ENCODE data around the gene TMEM269. TPM values are rescaled to one million over a fixed set of nuclear protein-coding genes. Genes with fewer than 3 reads are reported as not detected.
"Not testable (repeated sequence)": the region's sequence is repeated elsewhere in the genome, so short reads cannot be mapped to it uniquely, and the experiment has no call there.

The TMEM269 gene
- total RNA-seq, 1 experiment from 2014 or later = not detected

DNA sequence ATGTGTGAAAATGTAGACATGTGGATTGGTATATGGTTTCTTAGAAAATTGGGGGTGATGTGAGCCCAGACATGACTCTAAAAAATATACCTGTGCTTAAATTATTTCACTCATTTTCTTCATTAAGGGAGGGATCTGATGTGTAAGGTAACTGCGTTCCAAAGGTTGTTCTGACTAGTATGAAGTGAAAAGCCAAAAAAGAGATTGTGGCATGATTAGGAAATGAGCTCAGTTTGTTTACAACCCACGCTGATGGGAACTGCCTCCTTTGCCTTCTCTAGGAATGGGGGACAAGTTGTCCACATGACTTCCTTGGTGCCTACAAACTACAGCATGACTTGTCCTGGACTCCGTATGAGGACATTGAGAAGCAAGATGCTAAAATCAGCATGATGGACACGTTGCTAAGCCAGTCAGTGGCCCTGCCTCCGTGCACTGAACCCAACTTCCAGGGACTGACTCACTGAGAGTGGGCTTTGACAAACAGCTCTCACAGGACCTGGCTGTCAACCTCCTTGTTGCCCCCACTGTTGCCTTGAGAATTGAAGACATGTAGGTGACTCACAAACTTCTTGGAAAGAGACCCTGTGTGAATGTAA is 9.8 kb upstream of the TMEM269 start:
- no peak for DNase-seq (ENCODE audit: low read depth)

DNA sequence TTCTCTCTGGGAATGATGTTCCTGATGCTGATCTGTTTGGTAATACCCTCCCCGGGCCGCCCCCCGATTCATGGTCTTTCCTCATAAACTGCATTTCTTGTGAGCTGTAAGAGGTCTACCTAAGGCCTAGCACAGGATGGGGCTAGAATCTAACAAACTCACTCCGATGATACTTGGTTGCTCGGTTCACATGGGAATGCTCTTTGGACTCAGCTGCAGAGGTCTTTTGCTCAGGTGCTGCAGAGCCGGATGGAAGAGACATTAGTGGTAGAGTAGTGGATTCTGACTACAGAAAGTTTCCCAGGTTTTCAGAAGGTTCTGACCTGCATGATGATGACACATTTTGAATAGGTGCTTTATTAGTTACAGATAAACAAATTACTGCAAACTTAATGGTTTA is 8.3 kb upstream of the TMEM269 start:
- no peak for DNase-seq (ENCODE audit: low read depth)

DNA sequence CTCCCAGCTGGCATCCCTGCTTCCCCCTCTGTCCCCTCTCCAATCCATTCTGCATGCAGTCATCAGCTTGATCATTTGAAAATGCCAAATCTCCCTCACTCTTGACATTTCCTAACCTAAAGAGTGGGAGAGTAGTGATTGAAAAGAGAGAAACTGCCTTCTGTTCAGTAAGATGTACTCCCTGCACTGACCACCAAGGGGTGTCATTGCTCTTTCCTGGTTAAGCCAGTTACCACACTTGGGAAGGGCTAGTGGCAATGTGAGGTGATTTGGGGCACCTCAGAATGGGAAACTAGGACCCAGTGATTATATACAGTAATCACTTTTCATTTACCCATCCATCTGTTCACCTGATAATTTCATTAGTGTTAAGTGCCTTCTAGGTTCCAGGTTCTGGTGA is 6.9 kb upstream of the TMEM269 start:
- peak; percentile 25 for DNase-seq (ENCODE audit: low read depth)

DNA sequence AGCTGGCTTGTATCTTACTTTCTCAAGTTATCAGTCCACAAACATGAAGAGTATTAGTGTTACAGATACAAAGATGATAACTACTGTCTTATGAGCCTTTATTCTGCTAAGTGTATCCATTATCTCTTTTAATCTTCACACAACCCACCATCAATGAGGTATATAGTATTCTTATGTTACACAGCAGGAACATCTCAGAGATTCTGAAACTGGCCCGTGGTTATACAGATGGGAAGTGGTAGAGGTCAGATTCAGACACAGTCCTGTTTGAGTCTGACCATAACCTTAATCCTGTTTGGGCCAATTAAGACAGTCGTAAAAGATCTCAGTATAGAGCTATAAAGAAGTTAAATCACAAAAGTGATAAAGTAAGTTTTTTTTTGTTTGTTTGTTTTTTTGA is 5.1 kb upstream of the TMEM269 start:
- DNase-seq (ENCODE audit: low read depth) = no peak

DNA sequence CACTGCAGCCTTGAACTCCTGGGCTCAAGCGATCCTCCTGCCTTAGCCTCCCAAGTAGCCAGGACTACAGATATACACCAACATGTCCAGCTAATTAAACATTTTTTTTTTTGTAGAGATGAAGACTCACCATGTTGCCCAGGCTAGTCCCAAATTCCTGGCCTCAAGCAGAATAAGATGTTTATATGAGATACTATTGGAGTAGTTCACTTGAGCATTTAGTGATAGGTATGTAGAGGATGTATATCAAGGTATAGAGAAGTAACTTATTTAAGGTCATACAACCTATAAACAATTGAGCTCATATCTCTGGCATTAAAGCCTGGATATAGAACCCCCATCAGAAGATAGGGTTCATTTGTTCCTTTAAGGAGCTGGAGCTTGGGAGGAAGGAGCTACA is 4.6 kb upstream of the TMEM269 start:
- no peak for DNase-seq (ENCODE audit: low read depth)

DNA sequence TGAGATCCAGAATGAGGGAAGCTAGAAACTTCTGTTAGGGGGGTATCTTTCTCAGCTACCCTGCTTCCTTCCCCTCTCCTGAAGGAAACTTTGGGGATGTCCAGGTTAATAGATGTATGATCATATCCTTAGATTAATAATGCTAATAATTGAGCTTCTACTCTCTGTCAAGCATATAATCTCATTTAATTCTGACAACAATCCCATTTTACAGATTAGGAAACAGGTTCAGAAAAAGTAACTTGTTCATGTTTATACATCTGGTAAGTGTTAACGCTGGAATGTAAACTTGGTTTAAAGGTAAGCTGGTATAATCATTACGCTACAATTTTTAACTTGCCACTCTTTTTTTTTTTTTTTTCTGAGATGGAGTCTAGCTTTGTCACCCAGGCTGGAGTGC is 1.7 kb upstream of the TMEM269 start:
- DNase-seq (ENCODE audit: low read depth) = no peak

DNA sequence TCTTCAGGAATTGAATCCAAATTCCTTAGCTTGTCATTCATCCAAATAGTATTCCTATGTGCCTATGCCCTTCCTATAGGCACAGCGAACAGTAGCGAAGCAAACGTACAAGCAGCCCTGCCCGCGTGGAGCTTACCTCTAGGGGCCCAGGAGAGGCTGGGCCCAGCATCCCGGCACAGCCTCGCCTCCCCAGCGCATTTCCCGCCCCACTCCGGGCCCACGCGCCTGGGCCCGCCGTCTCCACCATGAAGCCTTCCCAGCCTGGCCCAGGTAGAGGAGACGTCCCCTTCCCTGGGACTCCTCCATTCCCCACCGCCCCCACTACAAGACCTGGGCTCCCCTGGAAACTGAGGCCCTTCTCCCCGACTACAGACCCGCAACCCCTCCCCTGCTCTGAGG is 245 bp upstream of the TMEM269 start:
- DNase-seq (ENCODE audit: low read depth) = no peak

DNA sequence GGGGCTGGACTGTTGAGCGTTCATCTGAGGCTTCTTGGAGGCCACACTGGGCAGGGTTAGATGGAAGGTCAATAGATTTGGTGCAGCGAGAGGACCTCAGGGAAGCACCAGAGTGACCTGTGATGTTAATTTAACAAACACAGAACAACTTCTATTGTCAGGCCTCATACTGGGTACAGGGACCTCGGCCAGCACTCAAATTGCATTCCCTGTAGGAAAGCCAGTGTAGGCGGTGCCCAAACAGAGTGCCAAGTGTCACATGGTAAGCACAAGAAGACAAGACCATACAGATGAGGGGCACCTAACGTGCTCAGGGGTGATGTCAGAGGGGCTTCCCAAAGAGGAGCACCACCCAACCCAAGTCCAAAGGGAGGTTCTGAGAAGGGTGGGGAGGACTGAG is 1.3 kb downstream of the TMEM269 start:
- DNase-seq (ENCODE audit: low read depth) = no peak

DNA sequence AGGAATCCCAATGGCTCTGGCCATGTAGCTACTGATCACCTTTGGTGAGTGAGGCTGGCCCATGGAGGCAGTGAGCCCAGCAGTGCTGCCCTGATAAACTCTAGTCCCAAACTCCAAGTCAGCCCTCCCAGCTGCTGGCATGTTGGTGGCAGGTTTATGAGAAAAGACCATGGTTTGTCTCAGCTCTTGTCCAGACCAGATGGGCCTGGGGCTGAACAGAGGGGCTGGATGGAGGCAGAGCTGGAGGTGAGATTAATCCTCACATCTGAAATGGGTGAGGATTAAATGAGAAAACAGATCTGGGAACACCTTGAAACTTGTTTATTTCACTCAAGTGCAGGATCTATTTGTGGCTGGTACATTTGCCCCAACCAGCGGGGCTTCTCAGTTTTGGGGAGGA is 3.2 kb downstream of the TMEM269 start:
- no peak for DNase-seq (ENCODE audit: low read depth)

DNA sequence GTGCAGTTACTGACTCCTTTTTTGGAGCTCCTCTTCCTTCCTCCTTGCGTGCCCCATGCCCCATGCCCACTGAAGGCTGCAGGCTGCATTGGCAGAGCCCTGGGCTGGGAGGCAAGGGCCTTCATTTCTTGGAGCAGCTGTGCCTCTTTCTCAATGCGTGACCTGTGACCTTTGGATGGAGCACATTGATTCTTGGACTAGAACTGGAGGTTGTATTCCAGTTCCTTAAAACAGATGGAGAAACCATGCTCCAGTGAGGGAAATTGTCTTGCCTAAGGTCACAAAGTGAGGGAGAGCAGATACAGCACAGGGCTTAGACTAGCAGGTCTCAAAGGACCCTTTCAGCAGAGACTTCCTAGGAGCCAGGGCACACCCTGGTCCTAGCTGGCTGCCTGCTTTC is 9.0 kb downstream of the TMEM269 start:
- DNase-seq (ENCODE audit: low read depth) = peak; percentile 30

DNA sequence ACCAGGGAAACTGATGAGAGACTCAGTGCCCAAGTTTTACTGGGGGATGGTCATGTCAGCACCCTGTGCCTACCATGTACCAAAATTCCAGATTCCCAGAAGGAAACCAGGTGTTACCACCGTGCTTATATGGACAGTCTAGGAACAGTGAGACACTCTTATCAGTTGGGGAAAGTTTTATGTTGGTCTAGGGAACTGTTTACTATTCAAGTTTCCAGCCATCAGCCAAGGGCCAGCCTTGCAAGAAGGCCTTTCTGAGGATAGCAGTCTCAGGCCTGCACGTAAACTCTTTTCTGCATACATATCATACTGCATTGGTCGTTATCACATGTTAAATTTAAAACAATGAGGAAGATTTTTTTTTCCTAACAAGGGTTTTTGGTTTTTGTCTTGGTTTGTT is 12.6 kb downstream of the TMEM269 start:
- DNase-seq (ENCODE audit: low read depth) = no peak

DNA sequence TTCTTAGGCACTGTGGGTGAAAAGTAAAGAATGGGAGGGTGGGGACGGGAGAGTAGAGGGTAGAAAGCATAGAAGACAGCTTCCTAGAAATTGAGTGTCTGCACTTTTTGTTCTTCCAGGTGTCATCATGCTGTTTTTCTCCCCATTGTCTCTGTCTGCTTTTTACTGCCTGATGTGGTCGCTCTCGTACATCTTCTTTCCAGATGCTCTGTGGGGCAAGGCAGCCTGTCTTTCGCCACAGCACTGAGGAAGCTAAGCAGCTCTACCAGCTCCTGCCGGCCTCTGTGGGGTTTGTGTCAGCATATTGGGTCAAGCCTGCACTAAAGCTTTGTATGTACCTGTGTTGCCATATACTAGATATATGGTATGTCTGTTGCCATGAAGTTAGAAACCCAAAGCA is 13.2 kb downstream of the TMEM269 start:
- no peak for DNase-seq (ENCODE audit: low read depth)

DNA sequence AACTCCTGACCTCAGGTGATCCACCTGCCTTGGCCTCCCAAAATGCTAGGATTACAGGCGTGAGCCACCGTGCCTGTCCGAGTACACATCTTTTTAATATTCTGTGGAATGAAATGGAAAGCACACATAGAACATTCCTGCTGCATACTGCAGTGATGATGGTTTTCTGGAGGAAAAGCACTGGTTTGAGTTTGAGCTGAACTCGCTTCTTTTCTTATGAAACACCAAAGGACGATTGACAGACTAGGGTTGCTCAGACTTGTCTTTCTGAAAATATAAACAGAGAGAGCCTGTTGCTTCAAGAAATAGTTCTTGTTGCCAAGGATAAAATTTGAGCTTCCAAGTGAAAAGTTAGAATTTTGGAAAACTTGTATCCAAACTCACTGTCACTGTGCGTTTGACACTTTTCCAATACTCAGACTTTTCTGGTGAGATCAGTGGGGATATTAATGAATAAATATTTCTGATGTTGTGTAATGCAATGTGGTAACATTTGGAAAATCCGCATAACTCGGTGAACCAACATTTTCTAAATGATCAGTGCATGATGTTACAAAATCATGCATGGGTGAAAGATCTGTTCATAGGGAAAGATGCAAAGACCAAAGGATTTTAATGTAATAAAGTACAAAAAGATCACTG is 17.2 kb downstream of the TMEM269 start:
- no peak for DNase-seq (ENCODE audit: low read depth)

DNA sequence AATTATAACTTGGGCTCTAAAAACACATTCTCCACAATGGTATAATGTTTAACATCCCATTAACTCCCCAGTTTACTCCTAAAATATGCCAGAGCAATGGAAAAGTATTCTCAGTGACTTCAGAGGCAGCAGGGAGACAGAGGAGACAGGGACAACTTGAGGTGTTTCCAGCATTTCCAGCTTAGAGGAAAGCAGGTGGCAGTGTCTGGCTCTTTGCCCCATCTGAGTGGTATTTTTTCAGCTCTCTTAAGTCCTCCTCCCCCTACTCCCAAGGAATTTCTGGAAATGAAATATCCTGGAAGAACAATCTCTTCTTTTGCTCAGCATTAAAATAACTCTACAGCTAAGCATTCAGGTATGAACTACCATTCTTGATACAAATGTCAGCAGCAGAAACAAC is 21.4 kb downstream of the TMEM269 start:
- DNase-seq (ENCODE audit: low read depth) = no peak

DNA sequence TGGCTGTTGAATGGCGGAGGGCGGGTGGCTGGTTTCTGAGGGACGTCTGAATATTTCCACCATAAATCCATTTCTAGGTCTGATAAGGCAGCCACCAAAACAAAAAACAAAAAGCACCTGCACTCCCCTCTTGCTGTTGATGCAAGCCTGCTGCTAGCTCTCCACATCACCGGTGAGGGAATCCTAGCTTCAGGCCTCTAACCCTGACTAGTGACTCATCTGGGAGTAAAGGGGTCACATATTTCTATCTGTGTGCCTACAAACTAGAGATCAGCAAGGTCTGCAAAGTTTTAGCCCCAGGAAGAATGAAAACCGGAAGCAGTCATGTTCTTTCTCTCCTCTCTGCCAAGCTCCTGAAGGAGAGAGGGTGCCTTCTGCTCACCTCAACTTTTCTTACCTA is 21.8 kb downstream of the TMEM269 start:
- DNase-seq (ENCODE audit: low read depth) = no peak

DNA sequence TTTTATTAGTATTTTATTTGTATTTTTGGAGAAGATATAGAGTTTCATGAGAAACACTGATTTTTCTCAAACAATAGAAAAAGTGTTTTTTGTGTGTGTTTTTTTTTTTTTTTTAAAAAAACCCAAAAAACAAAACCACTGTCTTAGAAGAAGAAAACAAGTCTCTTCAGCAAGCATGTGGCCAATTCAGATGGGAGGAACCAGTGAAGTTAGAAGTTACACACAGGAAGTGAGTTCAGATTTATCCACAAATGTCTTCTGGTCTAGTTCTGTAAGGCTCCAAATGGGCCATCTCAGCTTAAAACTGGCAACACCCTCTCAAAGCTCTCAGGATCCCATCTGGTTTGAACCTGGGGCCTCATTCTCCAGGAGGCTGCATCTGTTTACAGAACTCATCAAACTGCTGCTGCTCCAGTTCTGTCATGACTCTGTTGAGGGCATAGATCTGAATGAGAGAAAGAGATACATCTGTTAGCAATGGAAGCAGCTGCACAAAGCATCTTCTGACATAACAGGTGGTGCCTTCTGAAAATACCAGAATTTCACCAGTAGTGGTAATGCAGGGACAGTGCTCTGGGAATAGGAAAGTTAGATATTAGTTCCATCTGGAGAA is 22.4 kb downstream of the TMEM269 start:
- DNase-seq (ENCODE audit: low read depth) = peak; percentile 83

DNA sequence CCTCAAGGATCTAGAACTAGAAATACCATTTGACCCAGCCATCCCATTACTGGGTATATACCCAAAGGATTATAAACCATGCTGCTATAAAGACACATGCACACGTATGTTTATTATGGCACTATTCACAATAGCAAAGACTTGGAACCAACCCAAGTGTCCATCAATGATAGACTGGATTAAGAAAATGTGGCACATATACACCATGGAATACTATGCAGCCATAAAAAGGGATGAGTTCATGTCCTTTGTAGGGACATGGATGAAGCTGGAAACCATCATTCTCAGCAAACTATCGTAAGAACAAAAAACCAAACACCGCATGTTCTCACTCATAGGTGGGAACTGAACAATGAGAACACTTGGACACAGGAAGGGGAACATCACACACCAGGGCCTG is 30.0 kb downstream of the TMEM269 start:
- DNase-seq (ENCODE audit: low read depth) = not testable (repeated sequence)

DNA sequence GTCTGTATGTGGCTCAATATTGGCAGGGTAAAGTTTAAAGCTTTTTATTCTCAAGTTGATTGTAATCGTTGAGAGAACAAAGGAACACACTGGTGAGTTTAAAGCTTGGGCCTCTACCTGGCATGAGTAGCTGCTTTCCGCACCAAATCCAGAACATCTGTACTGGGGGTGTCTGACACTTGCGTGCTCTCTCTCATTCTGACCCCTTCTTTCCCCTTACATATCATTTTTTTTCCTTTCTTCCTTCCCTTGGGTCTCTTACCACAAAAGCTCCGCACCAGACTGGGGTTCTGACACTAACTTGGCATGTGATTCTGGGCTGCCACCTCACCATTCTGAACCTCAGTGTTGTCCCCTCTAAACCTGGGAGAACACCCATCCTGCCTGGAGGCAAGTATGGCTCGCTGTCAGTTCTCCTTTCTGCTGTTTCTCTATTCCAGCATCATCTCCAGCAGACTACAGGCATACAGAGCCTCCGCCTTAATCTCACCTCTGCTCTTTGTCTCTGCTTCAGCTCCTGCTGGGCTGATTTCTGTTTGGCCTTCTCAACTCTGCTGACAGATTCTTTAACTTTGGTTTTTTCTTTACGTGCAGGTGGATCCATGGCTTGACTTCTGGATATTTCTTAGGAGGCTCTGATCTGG is 31.3 kb downstream of the TMEM269 start:
- no peak for DNase-seq (ENCODE audit: low read depth)

DNA sequence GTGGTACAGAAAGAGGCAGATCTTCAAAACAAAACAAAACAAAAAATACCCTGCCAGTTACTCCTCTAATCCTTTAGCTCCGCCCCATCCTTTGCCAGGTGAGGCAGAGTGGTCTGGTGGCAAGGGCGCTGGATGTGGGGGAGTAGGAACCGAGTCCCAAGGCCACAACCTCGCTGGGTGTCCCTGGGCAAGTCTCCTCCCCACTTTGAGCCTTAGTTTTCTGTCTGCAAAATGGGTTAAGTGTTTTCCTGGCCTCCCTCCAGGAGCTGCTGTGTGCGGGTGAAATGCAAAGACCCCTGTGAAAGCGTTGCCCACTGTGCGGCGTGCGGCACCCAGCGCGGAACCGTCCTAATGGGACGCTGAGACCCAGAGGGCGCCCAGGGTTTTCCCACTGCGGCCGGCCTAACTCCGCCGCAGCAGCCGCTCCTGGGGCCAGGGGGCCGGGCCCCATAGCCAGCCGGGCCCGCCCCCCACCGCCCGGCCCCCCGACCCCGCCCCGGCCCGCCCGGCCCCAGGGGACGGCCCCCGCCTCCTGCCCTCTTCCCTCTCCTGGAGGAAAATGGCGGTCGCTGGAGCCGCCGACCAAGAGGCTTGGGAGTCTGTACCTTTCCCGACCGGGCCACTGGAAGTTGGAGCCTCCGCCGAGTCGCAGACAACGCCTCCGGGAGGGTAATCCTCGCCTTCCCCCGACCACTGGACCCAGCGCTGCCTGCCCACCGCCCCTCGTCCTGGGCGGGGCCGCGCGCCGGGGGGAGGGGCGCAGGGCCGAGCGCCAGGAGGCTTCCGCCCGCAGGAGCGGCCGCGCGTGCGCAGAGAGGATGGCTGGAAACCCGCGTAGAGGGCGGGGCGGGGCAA is 32.0 kb downstream of the TMEM269 start, which contains the start of the genes ERMAP and SVBP:
TSS of gene ERMAP (plus strand) at position 538 of the 855 bp plus-strand sequence. CDS start 13,327 bp downstream, outside the sequence.
TSS of gene SVBP (minus strand) at position 813 of the 855 bp plus-strand sequence. CDS start 853 bp downstream, outside the sequence.
- DNase-seq (ENCODE audit: low read depth) = peak; percentile 81

DNA sequence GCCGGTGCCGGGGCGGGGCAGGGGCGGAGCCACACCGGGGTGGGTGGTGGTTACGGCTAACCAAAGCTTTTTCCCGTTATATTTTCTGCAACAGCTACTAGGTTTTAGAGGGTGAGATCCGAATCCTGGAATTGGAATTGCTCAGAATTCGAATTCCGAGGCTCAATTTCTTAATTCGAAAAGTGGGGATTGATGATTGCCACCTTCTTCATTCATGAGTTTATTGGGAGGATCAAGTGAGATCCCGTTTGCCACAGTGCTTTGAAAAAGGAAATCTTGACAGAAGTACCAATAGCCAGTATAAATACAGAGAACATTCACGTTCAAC is 32.6 kb downstream of the TMEM269 start:
- DNase-seq (ENCODE audit: low read depth) = no peak

DNA sequence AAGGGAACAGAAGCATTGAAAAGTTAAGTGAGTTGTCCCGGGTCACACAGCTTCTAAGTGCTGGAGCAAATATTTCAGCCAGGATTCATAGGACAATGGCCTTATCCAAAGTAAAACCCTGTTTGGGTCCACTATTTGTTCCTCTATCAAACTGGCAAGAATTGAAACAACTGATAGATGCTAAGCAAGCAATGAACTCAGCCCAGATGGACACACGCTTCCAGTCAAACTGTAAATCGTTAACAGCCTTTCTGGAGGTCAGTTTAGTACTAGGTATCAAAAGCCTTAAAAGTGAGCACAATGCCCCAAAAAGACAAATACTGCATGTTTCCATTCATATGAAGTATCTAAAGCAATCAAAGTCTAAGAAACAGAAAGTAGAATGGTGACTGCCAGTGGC is 33.2 kb downstream of the TMEM269 start:
- DNase-seq (ENCODE audit: low read depth) = no peak

DNA sequence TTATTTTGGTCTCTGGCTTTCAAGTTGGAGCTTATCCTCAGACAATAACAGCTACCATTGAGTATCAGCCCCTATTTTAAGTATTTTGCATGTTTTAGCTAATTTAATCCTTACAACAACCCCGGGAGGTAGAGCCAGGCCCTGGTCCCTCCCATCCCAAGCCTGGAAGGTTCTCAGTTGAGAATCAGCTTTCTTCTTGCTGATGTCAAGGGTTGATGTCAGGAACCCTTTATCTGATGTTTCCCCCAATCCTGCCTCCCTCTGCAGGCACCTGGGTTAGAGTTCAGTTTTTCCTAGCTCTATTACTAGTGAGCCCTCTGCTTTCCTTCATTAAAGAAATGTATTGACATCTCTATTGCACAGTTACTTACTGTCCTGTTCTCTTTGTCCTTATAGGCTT is 36.0 kb downstream of the TMEM269 start:
- DNase-seq (ENCODE audit: low read depth) = no peak

Data from LHCN-M2 (cell line).